Vagina (tissue), 2 donors: ENCODE measurements around the gene TNIP2. TPM values are rescaled to one million over a fixed set of nuclear protein-coding genes. Genes with fewer than 3 reads are reported as not detected.

Source experiments
- DNase-seq, 2 donors: peaks; one replicate each; pipeline ENCODE4 v3.0.0-alpha.2; 2017; ENCODE audit errors: extremely low spot score in 2 of 2
- H3K27ac ChIP-seq: fragments of 200-600 bp; sonication (generic); one replicate; pipeline ENCODE4 v1.5.1; 2019
- H3K27me3 ChIP-seq: fragments of 200-600 bp; sonication (generic); one replicate; pipeline ENCODE4 v1.5.1; 2019
- H3K36me3 ChIP-seq, 2 donors: fragments of 200-600 bp; sonication (generic); one replicate each; pipeline ENCODE4 v1.5.1; 2017 to 2019
- H3K4me1 ChIP-seq: fragments of 200-600 bp; sonication (generic); one replicate; pipeline ENCODE4 v1.5.1; 2019
- H3K4me3 ChIP-seq, 2 donors: fragments of 200-600 bp; sonication (generic); 1 replicate in 1 of 2; 2 replicates in 1 of 2; pipeline ENCODE4 v1.5.1; 2016 to 2019
- H3K9me3 ChIP-seq: fragments of 200-600 bp; sonication (generic); one replicate; pipeline ENCODE4 v1.5.1; 2019
- CTCF ChIP-seq, 3 experiments: fragments of 450-650 bp in 2 of 3; fragments of 200-600 bp in 1 of 3; sonication (generic) in 1 of 3; IDR thresholded peaks; one replicate each; pipeline ENCODE4 v1.5.1; 2017 to 2019; ENCODE audit warnings: antibody characterized with exemption in 3 of 3, mild to moderate bottlenecking in 2 of 3, moderate library complexity in 2 of 3
- POLR2A ChIP-seq, 2 donors: fragments of 450-650 bp; IDR thresholded peaks; one replicate each; pipeline ENCODE4 v1.6.1; 2017; ENCODE audit warnings: antibody characterized with exemption in 2 of 2, mild to moderate bottlenecking in 2 of 2, moderate library complexity in 2 of 2
- POLR2AphosphoS5 ChIP-seq, 2 donors: sonication (generic); formaldehyde crosslinking; IDR thresholded peaks; one replicate each; pipeline ENCODE4 v1.9.0; 2017; ENCODE audit warnings: antibody characterized with exemption in 2 of 2, mild to moderate bottlenecking in 2 of 2, low read depth in 1 of 2; ENCODE audit not compliant: insufficient read depth in 1 of 2
- intact Hi-C: fragments of 100-400 bp; cut with DNase I; formaldehyde crosslinking; loops from one replicate; pipeline ENCODE4 v1.15.1; 2023
- total RNA-seq: library from RNA; depleted of rRNA; stranded (reverse); fragments of >200 nt; gene quantifications from one replicate; pipeline ENCODE4 v1.2.3, GENCODE V29; 2016

Gene TNIP2
- total RNA-seq, 1 donor from 2014 or later: 57.0 TPM

GRCh38 chr4:2798399-2799223 is 42.5 kb upstream of the TNIP2 start:
- Histone ChIP-seq H3K4me3 (peak overlapping the region; percentile 3 to 21), H3K36me3 (no peaks in the 10 kb centered on the region), H3K4me1 (peaks cover 98% of the 10 kb centered on the region), H3K9me3 (no peaks in the 10 kb centered on the region), H3K27me3 (no peaks in the 10 kb centered on the region), H3K27ac (peak overlapping the region; percentile 90)
- intact Hi-C loops: no loop called here
- TF ChIP-seq POLR2AphosphoS5 (IDR thresholded peaks at IDR 0.05; ENCODE audit: insufficient read depth in 1 of 2, low read depth in 1 of 2) (peak in 1 of 2 donors; percentile 46), CTCF (IDR thresholded peaks at IDR 0.05) (no peak)
- DNase-seq: no peak

- no peak for DNase-seq
- H3K4me1 ChIP-seq: peaks cover 90% of the 10 kb centered on the region
- intact Hi-C loops: no loop called here
- H3K4me3 ChIP-seq: no peak overlapping the region
- no peaks in the 10 kb centered on the region for H3K36me3 ChIP-seq
- H3K27me3 ChIP-seq: no peaks in the 10 kb centered on the region
- no peaks in the 10 kb centered on the region for H3K9me3 ChIP-seq
- TF ChIP-seq POLR2A (IDR thresholded peaks at IDR 0.05) (no peak), CTCF (IDR thresholded peaks at IDR 0.05) (no peak), POLR2AphosphoS5 (IDR thresholded peaks at IDR 0.05; ENCODE audit: insufficient read depth in 1 of 2, low read depth in 1 of 2) (no peak)
- peak overlapping the region; percentile 90 for H3K27ac ChIP-seq
Observed at GRCh38 chr4:2797545-2798305, 41.6 kb upstream of the TNIP2 start.

- TF ChIP-seq POLR2AphosphoS5 (IDR thresholded peaks at IDR 0.05; ENCODE audit: insufficient read depth in 1 of 2, low read depth in 1 of 2) (no peak), CTCF (IDR thresholded peaks at IDR 0.05) (no peak), POLR2A (IDR thresholded peaks at IDR 0.05) (no peak)
- no peak for DNase-seq
- peak overlapping the region; percentile 90 for H3K27ac ChIP-seq
- peaks cover 85% of the 10 kb centered on the region for H3K4me1 ChIP-seq
- H3K27me3 ChIP-seq: no peaks in the 10 kb centered on the region
- no peak overlapping the region for H3K4me3 ChIP-seq
- intact Hi-C loops: no loop called here
- H3K9me3 ChIP-seq: no peaks in the 10 kb centered on the region
- H3K36me3 ChIP-seq: no peaks in the 10 kb centered on the region
Observed at GRCh38 chr4:2796849-2797544, 40.9 kb upstream of the TNIP2 start.

GRCh38 chr4:2795893-2796848 is 40.0 kb upstream of the TNIP2 start:
- peak overlapping the region in 1 of 2 donors; percentile 59 for H3K4me3 ChIP-seq

More at GRCh38 chr4:2795893-2796848, 40.0 kb upstream of the TNIP2 start:
- intact Hi-C loops: no loop called here
- TF ChIP-seq POLR2A (IDR thresholded peaks at IDR 0.05): no peak
- TF ChIP-seq CTCF (IDR thresholded peaks at IDR 0.05): no peak
- peak in 1 of 2 donors; percentile 21 for TF ChIP-seq POLR2AphosphoS5 (IDR thresholded peaks at IDR 0.05; ENCODE audit: insufficient read depth in 1 of 2, low read depth in 1 of 2)
- Histone ChIP-seq H3K4me1 (peaks cover 77% of the 10 kb centered on the region), H3K9me3 (no peaks in the 10 kb centered on the region), H3K36me3 (no peaks in the 10 kb centered on the region), H3K27me3 (no peaks in the 10 kb centered on the region), H3K27ac (peak overlapping the region; percentile 90)
- no peak for DNase-seq
